GM13977 (cell line): ENCODE results near the gene SNAPC3.
"Not testable (repeated sequence)": the region's sequence is repeated elsewhere in the genome, so short reads cannot be mapped to it uniquely, and the experiment has no call there.

Experiments
- DNase-seq: peaks from one replicate; pipeline ENCODE4 v3.0.0; 2012; ENCODE audit warnings: low spot score
- CTCF ChIP-seq: IDR thresholded peaks from 2 replicates; pipeline ENCODE4 v1.5.1; 2012; ENCODE audit warnings: mild to moderate bottlenecking, control low read depth; ENCODE audit not compliant: insufficient read depth; ENCODE audit errors: extremely low read depth, missing control alignments
- in situ Hi-C: fragments of 300-500 bp; cut with MboI; formaldehyde crosslinking; loops from one replicate; pipeline ENCODE4 v1.12.0; 2022; ENCODE audit warnings: low sequenced_read_pairs, low pct_unique_long_range_greater_than_20kb, mixed read lengths, inconsistent platforms; ENCODE audit not compliant: unreplicated experiment

Gene SNAPC3

DNA sequence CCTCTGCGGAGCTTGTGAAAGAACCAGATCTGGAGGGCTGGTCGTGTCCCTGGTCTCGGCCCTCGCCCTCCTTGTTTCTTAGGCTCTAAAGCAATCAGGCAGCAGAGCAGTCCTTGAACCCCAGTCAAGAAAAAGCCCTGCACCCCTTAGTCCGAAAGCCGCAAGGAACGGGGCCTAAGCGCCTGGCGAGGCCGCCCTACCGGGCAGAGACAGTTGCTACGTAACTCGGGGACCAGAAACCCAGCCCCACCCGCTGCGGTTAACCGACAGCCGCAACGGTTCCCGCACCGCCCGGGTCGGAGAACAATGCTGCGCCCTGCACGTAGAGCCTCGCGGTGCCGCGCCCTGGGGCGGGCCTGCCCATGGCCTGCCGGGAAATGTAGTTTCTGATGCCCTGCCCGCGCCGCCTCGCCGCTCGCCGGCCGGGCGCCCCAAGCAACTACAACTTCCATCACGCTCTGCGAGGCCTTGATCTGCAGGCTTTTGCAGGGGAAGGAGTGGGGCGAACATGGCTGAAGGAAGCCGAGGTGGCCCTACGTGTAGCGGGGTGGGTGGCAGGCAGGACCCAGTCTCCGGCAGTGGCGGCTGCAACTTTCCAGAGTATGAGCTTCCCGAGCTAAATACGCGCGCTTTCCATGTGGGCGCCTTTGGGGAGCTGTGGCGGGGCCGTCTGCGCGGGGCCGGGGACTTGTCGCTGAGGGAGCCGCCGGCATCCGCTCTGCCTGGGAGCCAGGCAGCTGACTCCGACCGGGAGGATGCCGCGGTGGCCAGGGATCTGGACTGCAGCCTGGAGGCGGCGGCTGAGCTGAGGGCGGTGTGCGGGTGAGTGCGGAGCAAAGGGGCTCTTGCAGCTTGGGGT lies at the start of gene SNAPC3:
SNAPC3 (plus strand) TSS at position 505 of the 859 bp plus-strand sequence; CDS start at position 509, 4 bp downstream.
- TF ChIP-seq CTCF: no peak
- DNase-seq: peak; percentile 96
- in situ Hi-C loops: no loop called here

- no peak for DNase-seq
- in situ Hi-C loops: no loop called here
- TF ChIP-seq CTCF: no peak
Observed at GRCh38 chr9:15373881-15374280, 48.8 kb upstream of the SNAPC3 start.

DNA sequence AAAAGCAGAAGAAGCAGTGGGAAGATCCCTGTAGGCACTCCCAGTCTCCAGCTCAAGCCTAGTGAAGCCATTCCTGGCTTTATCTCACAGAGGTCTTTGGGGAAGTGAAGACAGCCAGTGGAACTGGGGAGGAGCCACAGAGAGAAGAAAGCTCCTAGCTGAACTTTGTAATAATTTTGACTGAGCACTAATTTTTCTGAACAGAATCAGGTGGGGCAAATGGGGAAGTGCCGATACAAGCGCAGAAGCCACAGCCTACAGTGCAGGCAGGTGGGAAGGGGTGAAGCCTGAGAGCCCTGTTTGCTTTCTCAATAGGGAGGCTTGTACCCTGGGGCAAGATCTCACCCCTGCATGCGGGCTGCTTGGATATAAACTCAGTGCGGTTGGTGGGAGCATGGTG lies 48.4 kb upstream of the SNAPC3 start:
- no peak for TF ChIP-seq CTCF
- in situ Hi-C loops: no loop called here

DNA sequence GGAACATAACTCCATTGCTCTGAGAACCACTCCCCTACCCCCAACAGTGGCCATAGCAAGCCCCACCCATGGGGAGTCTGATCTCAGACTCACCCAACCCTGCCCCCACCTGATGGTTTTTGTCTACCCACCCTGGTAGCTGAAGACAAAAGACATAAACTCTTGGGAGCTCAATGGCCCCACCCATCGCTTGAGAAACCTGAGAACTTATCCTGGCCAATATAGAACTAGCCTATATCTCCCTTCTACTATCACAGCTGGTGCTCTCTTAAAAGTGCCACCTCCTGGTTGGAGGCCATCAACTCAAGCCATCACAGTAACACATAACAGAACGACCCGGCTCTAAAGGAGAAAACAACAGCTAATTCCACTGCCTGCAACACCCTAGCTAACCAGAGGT lies 47.9 kb upstream of the SNAPC3 start:
- in situ Hi-C loops: no loop called here
- TF ChIP-seq CTCF: no peak
- no peak for DNase-seq

More for the DNA sequence above, 48.4 kb upstream of the SNAPC3 start:
- no peak for DNase-seq

- in situ Hi-C loops: no loop called here
- DNase-seq: no peak
- no peak for TF ChIP-seq CTCF
Observed at GRCh38 chr9:15377625-15378540, 44.8 kb upstream of the SNAPC3 start.

- in situ Hi-C loops: not testable (repeated sequence)
Observed at GRCh38 chr9:15379317-15379716, 43.4 kb upstream of the SNAPC3 start.

GRCh38 chr9:15379888-15380287 lies 42.8 kb upstream of the SNAPC3 start:
- DNase-seq, in situ Hi-C loops: not testable (repeated sequence)

More at GRCh38 chr9:15379317-15379716, 43.4 kb upstream of the SNAPC3 start:
- DNase-seq: not testable (repeated sequence)
